ENCODE results near the gene BBS9.

Gene BBS9

DNA sequence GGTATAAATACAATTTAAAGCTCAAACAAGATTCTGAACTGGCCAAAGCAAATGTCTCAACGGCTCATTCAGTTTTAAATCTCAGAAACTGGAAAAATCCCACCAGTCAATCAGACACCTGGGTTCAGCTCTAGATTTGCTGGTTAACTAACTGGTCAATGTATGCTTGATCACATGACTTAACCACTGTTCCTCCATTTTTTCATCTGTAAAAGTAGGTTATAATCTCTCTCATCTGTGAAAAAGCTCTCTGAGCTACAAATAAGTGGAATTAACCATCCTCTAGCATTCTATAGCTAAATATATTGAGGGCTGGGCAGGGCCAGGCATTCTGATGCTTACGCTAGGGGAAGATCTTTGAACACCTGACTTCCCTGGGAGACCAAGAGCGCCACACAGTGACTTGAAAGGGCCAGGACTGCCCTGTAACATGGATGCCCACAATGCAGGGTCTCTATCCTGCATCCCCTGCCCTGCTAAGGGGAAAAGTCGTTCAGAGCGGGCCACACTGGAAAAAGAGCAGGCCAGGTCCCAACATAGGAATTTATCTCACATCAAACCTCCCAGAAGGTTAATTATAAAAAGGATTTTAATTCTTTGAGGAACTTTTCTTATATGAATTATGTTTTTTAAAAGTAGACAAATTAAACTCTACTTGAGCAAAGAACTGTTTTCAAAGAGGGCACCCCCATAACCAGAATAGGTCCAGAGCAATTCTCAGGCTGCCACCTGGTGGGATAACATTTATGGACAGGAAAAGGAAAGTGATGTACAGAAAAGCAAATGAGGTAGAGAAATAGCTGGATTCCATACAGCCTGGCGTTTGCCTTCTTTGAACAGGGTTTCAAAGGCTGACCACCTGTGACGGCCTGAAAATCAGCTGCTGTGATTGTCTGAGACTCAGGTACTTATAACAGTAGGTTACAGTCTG is 22.0 kb upstream of the BBS9 start:
- H3K9ac ChIP-seq (ENCODE audit: low read depth, low read length, poor library complexity, severe bottlenecking): peak overlapping the region; percentile 86
- no peaks in the 10 kb centered on the region for H3K9me2 ChIP-seq (replicated peaks; ENCODE audit: low read depth, low read length)
- H3K36me3 ChIP-seq (ENCODE audit: insufficient read depth, low read length): peaks cover 14% of the 10 kb centered on the region; the same call in 1 of the 2 replicates
- peaks cover 65% of the 10 kb centered on the region for H3K79me2 ChIP-seq (ENCODE audit: insufficient read depth, low read length)
- H3K4me3 ChIP-seq (ENCODE audit: low read length, poor library complexity, severe bottlenecking): peak overlapping the region; percentile 89
- no peaks in the 10 kb centered on the region for H3K9me3 ChIP-seq (ENCODE audit: insufficient read depth, low read depth, low read length)
- H4K20me1 ChIP-seq (ENCODE audit: insufficient read depth, low read length, poor library complexity, severe bottlenecking): peaks cover 45% of the 10 kb centered on the region
- no peaks in the 10 kb centered on the region for H3K27me3 ChIP-seq (ENCODE audit: insufficient read depth, low read length, poor library complexity, severe bottlenecking)
- no peak overlapping the region for H2AFZ ChIP-seq (ENCODE audit: low read length)
- peaks cover 33% of the 10 kb centered on the region for H3K4me1 ChIP-seq (ENCODE audit: insufficient read depth, low read length, poor library complexity, severe bottlenecking)
- no peaks in the 10 kb centered on the region for H3F3A ChIP-seq (ENCODE audit: low read depth)
- peak overlapping the region; percentile 87 for H3K4me2 ChIP-seq (ENCODE audit: low read depth, low read length, poor library complexity, severe bottlenecking)
- TF ChIP-seq EZH2phosphoT487 (IDR thresholded peaks at IDR 0.05; ENCODE audit: borderline replicate concordance): no peak
- TF ChIP-seq, protein P1, sequence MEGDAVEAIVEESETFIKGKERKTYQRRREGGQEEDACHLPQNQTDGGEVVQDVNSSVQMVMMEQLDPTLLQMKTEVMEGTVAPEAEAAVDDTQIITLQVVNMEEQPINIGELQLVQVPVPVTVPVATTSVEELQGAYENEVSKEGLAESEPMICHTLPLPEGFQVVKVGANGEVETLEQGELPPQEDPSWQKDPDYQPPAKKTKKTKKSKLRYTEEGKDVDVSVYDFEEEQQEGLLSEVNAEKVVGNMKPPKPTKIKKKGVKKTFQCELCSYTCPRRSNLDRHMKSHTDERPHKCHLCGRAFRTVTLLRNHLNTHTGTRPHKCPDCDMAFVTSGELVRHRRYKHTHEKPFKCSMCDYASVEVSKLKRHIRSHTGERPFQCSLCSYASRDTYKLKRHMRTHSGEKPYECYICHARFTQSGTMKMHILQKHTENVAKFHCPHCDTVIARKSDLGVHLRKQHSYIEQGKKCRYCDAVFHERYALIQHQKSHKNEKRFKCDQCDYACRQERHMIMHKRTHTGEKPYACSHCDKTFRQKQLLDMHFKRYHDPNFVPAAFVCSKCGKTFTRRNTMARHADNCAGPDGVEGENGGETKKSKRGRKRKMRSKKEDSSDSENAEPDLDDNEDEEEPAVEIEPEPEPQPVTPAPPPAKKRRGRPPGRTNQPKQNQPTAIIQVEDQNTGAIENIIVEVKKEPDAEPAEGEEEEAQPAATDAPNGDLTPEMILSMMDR (conservative IDR thresholded peaks at IDR 0.05; ENCODE audit: low read length): peak; percentile 77

DNA sequence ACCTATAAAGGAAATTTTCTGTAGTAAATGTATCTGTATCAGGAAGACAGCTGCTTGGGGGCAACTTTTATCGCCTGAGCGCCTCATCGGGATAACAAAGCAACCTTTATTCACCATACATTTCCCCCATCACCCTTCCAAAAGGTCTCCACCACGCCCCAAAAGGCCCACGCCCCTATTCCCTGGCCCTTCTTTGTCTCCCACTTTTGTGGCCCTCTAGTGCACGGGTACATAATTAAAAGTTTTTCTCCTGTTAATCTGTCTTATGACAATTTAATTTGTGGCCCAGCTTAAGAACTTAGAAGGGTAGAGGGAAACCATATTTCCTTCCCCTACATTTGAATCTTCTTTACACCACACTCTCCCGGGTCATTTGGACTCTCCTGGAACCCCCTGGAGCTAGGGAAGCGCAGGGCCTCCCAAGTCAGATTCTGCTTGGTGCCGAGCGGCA is 20.8 kb upstream of the BBS9 start:
- H3K79me2 ChIP-seq (ENCODE audit: insufficient read depth, low read length): peaks cover 54% of the 10 kb centered on the region
- peaks cover 33% of the 10 kb centered on the region for H3K4me1 ChIP-seq (ENCODE audit: insufficient read depth, low read length, poor library complexity, severe bottlenecking)
- H3K9me3 ChIP-seq (ENCODE audit: insufficient read depth, low read depth, low read length): no peaks in the 10 kb centered on the region
- no peaks in the 10 kb centered on the region for H3F3A ChIP-seq (ENCODE audit: low read depth)
- H2AFZ ChIP-seq (ENCODE audit: low read length): peak overlapping the region; percentile 70
- no peaks in the 10 kb centered on the region for H3K27me3 ChIP-seq (ENCODE audit: insufficient read depth, low read length, poor library complexity, severe bottlenecking)
- H4K20me1 ChIP-seq (ENCODE audit: insufficient read depth, low read length, poor library complexity, severe bottlenecking): peaks cover 44% of the 10 kb centered on the region
- peak overlapping the region; percentile 89 for H3K4me3 ChIP-seq (ENCODE audit: low read length, poor library complexity, severe bottlenecking)
- H3K9ac ChIP-seq (ENCODE audit: low read depth, low read length, poor library complexity, severe bottlenecking): peak overlapping the region; percentile 86
- peaks cover 2% of the 10 kb centered on the region; the same call in 1 of the 2 replicates for H3K36me3 ChIP-seq (ENCODE audit: insufficient read depth, low read length)
- no peak for TF ChIP-seq EZH2phosphoT487 (IDR thresholded peaks at IDR 0.05; ENCODE audit: borderline replicate concordance)
- TF ChIP-seq, protein P1 (conservative IDR thresholded peaks at IDR 0.05; ENCODE audit: low read length): peak; percentile 42
- peak overlapping the region; percentile 87 for H3K4me2 ChIP-seq (ENCODE audit: low read depth, low read length, poor library complexity, severe bottlenecking)
- no peaks in the 10 kb centered on the region for H3K9me2 ChIP-seq (replicated peaks; ENCODE audit: low read depth, low read length)

DNA sequence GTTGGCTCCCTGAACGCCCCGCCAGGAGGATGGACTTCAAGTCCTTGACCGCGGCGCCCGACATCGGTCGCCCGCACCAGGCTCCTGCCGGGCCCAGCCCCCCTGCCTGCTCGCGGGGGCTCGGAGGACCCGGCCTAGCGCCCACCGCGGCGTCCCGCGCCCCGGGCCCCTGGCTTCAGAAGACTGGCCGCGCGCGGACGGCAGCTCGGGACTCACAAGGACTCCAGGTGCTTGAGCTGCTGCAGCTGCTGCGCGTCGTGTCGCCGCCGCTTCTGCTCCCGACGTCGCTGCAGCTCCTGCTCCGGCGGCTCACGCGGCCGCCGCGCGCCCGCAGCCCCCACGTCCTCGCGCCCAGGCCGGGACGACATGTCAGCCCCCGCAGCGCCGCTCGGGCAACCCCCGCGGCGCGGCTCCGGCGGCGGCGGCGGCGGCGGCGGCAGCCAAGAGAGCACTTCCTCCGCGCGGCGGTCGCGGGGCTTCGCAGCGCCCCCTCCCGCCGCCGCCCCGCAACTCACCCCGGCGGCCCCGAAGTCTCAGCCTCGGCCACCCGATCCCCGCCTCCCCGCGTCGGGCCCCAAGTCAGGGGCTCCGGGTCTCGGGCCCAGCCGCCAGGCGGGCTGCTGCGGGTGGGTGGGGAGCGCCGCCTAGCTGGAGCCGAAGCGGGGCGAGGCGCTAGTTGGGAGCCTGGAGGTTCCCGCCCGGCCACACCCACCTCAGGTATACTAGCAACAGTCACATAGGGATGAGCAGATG is 20.2 kb upstream of the BBS9 start, which contains the start of gene RP9:
Gene RP9 (minus strand): TSS at position 400 of the 753 bp plus-strand sequence. CDS start 32 bp downstream, at position 368.
- peaks cover 33% of the 10 kb centered on the region for H3K4me1 ChIP-seq (ENCODE audit: insufficient read depth, low read length, poor library complexity, severe bottlenecking)
- no peaks in the 10 kb centered on the region for H3K9me2 ChIP-seq (replicated peaks; ENCODE audit: low read depth, low read length)
- no peaks in the 10 kb centered on the region for H3K36me3 ChIP-seq (ENCODE audit: insufficient read depth, low read length)
- H3K4me3 ChIP-seq (ENCODE audit: low read length, poor library complexity, severe bottlenecking): peak within 1 kb of the TSS; percentile 89
- H3K9ac ChIP-seq (ENCODE audit: low read depth, low read length, poor library complexity, severe bottlenecking): peak within 1 kb of the TSS; percentile 86
- H3K27me3 ChIP-seq (ENCODE audit: insufficient read depth, low read length, poor library complexity, severe bottlenecking): no peaks in the 10 kb centered on the region
- no peaks in the 10 kb centered on the region for H3F3A ChIP-seq (ENCODE audit: low read depth)
- H3K79me2 ChIP-seq (ENCODE audit: insufficient read depth, low read length): peaks cover 48% of the 10 kb centered on the region
- peak within 1 kb of the TSS; percentile 86 for H2AFZ ChIP-seq (ENCODE audit: low read length)
- H4K20me1 ChIP-seq (ENCODE audit: insufficient read depth, low read length, poor library complexity, severe bottlenecking): peaks cover 38% of the 10 kb centered on the region
- TF ChIP-seq, protein P1 (conservative IDR thresholded peaks at IDR 0.05; ENCODE audit: low read length): peak; percentile 54
- no peak for TF ChIP-seq EZH2phosphoT487 (IDR thresholded peaks at IDR 0.05; ENCODE audit: borderline replicate concordance)
- H3K4me2 ChIP-seq (ENCODE audit: low read depth, low read length, poor library complexity, severe bottlenecking): peak within 1 kb of the TSS; percentile 87
- H3K9me3 ChIP-seq (ENCODE audit: insufficient read depth, low read depth, low read length): no peaks in the 10 kb centered on the region

Measured in Loucy (cell line).